HL-60 (cell line): ENCODE data around the gene COPS9.

ENCODE experiments used
- DNase-seq, 2 experiments: peaks; one replicate each; pipeline ENCODE4 v3.0.0-alpha.2; 2010 to 2020; ENCODE audit warnings: low read depth in 1 of 2, low spot score in 1 of 2
- H3K27ac ChIP-seq: fragments of 250-450 bp; sonication (Bioruptor Pico); replicated peaks from 2 replicates; pipeline ENCODE4 v1.5.1; 2020; ENCODE audit warnings: mild to moderate bottlenecking, moderate library complexity
- H3K27me3 ChIP-seq: fragments of 250-450 bp; sonication (Bioruptor Pico); 2 replicates; pipeline ENCODE4 v1.5.1; 2021; ENCODE audit warnings: mild to moderate bottlenecking, moderate library complexity; ENCODE audit not compliant: insufficient read depth, poor library complexity, severe bottlenecking
- H3K4me3 ChIP-seq: replicated peaks from 2 replicates; pipeline ENCODE4 v1.5.1; 2011; ENCODE audit warnings: mild to moderate bottlenecking, control low read depth, low read length; ENCODE audit not compliant: insufficient read depth
- GABPA ChIP-seq: IDR thresholded peaks from 2 replicates; pipeline ENCODE4 v1.6.1; 2012; ENCODE audit warnings: low read depth
- POLR2AphosphoS5 ChIP-seq: IDR thresholded peaks from 2 replicates; pipeline ENCODE4 v1.6.1; 2012; ENCODE audit warnings: low read depth
- SPI1 ChIP-seq: IDR thresholded peaks from 2 replicates; pipeline ENCODE4 v1.6.1; 2012; ENCODE audit warnings: low read depth, mild to moderate bottlenecking, borderline replicate concordance
- TF ChIP-seq, protein P1 (sequence below): IDR thresholded peaks from 2 replicates; pipeline ENCODE4 v1.6.1; 2012; ENCODE audit warnings: low read depth; ENCODE audit not compliant: insufficient replicate concordance
- TF ChIP-seq, protein P2 (sequence below): IDR thresholded peaks from one replicate; pipeline ENCODE4 v1.5.1; 2011; ENCODE audit warnings: low read length, control low read depth, inconsistent platforms; ENCODE audit not compliant: insufficient read depth

The COPS9 gene

DNA sequence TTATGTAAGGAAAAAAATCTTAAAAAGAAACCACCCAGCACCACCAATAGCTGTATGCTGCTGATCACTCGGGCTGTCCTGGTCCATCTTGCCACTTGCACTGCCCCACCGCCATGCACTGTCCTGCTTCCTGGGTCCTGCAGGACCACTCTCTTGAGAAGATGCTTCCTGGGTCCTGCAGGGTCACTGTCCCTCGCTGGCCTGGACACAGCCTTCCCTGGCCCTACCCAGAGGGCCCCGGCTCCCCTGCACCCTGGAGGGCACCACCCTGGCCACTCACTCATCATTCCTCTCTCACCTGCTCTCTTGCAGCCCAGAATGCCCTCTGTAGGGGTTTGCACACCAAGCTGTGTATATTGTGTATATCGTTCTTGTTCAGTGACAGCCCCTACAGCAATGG is 6.8 kb upstream of the COPS9 start:
- DNase-seq = no peak
- no peak for TF ChIP-seq SPI1
- TF ChIP-seq POLR2AphosphoS5 = no peak
- TF ChIP-seq, protein P1, sequence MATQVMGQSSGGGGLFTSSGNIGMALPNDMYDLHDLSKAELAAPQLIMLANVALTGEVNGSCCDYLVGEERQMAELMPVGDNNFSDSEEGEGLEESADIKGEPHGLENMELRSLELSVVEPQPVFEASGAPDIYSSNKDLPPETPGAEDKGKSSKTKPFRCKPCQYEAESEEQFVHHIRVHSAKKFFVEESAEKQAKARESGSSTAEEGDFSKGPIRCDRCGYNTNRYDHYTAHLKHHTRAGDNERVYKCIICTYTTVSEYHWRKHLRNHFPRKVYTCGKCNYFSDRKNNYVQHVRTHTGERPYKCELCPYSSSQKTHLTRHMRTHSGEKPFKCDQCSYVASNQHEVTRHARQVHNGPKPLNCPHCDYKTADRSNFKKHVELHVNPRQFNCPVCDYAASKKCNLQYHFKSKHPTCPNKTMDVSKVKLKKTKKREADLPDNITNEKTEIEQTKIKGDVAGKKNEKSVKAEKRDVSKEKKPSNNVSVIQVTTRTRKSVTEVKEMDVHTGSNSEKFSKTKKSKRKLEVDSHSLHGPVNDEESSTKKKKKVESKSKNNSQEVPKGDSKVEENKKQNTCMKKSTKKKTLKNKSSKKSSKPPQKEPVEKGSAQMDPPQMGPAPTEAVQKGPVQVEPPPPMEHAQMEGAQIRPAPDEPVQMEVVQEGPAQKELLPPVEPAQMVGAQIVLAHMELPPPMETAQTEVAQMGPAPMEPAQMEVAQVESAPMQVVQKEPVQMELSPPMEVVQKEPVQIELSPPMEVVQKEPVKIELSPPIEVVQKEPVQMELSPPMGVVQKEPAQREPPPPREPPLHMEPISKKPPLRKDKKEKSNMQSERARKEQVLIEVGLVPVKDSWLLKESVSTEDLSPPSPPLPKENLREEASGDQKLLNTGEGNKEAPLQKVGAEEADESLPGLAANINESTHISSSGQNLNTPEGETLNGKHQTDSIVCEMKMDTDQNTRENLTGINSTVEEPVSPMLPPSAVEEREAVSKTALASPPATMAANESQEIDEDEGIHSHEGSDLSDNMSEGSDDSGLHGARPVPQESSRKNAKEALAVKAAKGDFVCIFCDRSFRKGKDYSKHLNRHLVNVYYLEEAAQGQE = no peak
- TF ChIP-seq GABPA = no peak
- TF ChIP-seq, protein P2, sequence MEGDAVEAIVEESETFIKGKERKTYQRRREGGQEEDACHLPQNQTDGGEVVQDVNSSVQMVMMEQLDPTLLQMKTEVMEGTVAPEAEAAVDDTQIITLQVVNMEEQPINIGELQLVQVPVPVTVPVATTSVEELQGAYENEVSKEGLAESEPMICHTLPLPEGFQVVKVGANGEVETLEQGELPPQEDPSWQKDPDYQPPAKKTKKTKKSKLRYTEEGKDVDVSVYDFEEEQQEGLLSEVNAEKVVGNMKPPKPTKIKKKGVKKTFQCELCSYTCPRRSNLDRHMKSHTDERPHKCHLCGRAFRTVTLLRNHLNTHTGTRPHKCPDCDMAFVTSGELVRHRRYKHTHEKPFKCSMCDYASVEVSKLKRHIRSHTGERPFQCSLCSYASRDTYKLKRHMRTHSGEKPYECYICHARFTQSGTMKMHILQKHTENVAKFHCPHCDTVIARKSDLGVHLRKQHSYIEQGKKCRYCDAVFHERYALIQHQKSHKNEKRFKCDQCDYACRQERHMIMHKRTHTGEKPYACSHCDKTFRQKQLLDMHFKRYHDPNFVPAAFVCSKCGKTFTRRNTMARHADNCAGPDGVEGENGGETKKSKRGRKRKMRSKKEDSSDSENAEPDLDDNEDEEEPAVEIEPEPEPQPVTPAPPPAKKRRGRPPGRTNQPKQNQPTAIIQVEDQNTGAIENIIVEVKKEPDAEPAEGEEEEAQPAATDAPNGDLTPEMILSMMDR = no peak
- no peaks in the 10 kb centered on the region for H3K27me3 ChIP-seq

DNA sequence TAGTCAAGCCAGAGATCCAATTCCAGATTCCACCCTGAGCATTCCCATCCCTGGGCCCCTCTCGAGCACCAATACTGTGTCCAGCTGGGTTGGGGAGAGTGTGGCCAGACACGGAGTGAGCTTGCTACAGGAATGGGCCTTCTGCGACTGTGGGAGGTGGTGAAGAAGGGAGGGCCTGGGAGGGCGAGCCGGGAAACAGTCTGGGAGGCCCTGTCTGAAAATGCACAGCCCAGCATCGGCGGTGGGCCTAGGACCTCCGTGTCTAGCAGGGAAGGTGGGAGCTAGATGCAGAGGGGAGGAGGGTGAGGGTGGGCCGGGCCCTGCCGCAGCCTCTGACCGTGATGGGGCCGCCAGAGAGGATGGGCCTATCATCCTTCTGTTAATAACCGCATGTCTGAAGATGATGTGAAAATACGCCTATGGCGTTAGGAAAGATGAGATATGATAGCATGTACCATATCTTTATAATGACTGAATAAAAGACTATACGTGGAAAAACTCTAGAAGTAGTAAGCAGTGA is 6.2 kb upstream of the COPS9 start:
- H3K4me3 ChIP-seq = no peak overlapping the region
- TF ChIP-seq, protein P1 = no peak
- TF ChIP-seq SPI1 (no peak), GABPA (no peak), POLR2AphosphoS5 (no peak)
- TF ChIP-seq, protein P2 = no peak
- H3K27me3 ChIP-seq = no peaks in the 10 kb centered on the region
- no peak overlapping the region for H3K27ac ChIP-seq
- DNase-seq = no peak

More for the DNA sequence above, 6.8 kb upstream of the COPS9 start:
- Histone ChIP-seq H3K4me3 (no peak overlapping the region), H3K27ac (no peak overlapping the region)

DNA sequence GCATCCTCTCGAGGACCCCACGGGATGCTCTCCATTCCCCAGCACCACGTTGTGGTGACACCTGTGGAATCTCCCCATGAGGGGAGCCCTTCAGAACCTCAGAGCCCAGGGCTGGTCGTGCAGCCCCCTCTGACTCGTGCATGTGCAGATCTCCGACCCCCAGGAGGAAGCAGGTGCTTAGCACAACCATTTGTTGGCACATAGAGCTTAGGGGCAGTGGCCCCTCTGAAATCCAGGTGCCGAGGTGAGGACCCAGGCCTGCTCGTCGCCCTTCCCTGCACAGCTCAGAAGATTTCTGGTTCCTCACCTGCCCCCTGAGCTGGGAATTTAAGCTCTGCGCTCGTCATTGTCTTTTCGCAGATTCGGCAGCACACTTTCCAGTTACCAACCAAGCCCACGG is 5.6 kb upstream of the COPS9 start:
- Histone ChIP-seq H3K27me3 (no peaks in the 10 kb centered on the region), H3K4me3 (no peak overlapping the region), H3K27ac (no peak overlapping the region)
- TF ChIP-seq, protein P2 = no peak
- no peak for TF ChIP-seq POLR2AphosphoS5
- TF ChIP-seq, protein P1 = no peak
- TF ChIP-seq SPI1 = no peak
- TF ChIP-seq GABPA = no peak
- no peak for DNase-seq
